Renal cortical epithelial cell (primary cell): Measurements from ENCODE around the gene COL12A1. TPM values are rescaled to one million over a fixed set of nuclear protein-coding genes. Genes with fewer than 3 reads are reported as not detected.

Experiments
- DNase-seq: peaks from one replicate; pipeline ENCODE4 v3.0.0-alpha.2; 2011; ENCODE audit warnings: low read depth
- total RNA-seq: library from RNA; depleted of rRNA; stranded (reverse); fragments of >200 nt; gene quantifications from 2 replicates; pipeline ENCODE4 v1.2.3, GENCODE V29; 2014

The COL12A1 gene
- total RNA-seq, 1 donor from 2014 or later: 43.8 TPM

DNA sequence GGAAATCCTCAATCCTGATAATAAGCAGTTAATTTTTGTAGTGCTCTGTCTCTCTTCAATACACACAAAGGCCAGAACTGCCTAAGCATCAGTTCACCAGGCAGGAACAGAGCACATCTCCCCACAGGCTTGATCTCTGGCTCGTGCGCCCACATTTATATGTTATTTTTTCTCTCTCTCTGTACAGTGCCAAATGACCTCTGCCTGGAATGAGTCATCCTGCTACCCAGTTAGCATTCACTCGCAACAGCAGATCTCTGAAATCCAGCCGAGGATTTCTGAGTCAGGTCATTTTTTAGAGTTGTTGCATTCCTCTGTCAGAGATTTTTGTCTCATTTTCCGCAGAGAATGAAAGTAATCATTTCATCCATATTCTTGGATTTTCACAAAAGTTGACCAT is 107.1 kb downstream of the COL12A1 start:
- peak; percentile 96 for DNase-seq

DNA sequence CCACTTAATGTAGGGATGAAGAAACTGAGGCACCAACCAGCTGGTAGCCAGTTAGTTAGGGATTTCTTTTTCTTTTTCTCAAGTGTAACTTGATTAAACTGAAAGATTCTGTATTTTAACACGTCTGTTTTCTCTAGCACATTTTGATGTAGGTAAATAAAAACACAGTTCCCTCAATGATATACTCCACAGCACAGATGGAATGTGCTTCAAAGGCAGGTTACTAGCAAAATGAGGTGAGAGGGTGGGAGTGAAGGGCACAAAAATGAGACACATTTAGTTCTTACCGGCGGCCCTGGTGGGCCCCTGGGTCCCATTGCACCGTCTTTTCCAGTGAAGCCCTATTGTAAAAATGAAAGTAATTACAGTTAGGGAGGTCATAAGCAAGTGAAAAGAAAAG is 108.9 kb downstream of the COL12A1 start:
- peak; percentile 53 for DNase-seq

DNA sequence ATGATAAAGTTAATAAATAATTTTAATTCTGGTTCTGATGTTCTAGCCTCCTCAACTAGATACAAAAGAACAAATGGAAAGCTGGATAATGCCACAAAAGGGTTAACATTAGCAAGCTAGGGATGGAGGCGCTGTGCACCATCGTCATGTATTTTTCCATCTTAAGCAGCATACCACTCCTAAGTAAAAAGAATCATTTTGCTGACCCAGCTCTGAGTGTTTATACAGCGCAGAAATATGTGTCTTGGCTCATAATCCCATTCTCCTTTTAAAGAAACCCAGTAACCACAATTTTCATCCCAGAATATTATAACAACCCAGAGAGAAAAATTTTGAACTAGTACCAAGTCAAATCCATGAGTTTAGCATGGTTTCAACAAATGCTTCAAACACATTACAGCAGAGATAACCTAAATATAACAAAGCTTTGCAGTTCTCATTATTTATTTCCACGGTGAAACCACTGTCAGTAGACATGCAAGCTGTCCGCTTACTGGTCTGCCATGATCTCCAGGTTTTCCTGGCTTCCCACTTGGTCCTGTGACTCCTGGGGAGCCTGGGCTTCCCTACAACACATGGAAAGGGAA is 111.1 kb downstream of the COL12A1 start:
- no peak for DNase-seq

DNA sequence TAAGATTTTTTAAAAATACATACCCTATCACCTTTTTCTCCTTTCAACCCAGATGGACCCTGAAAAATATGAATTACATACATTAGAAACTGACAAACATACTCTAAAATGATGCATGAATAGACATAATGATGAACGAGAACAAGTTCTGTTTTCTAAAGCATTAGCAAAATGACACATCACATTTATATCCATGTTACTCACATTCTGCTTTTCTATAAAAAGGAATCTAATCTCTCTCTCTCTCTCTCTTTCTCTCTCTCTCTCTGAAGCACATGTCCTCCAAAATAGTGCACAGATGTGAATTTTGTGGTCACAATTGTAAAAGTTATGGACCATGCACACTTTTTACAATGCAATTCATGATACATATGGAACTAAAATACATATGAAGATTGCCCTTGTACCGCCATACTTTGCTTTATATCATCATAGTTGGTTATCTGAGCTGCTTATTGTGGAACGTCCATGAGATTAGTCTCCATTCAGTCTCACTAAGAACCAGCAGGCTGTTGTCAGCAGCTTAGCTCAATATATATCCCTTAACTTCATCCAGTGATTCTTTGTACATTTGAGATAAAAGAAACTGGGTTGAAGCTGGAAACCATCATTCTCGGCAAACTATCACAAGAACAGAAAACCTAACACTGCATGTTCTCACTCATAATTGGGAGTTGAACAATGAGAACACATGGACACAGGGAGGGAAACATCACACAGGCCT is 114.2 kb downstream of the COL12A1 start:
- DNase-seq: no peak

DNA sequence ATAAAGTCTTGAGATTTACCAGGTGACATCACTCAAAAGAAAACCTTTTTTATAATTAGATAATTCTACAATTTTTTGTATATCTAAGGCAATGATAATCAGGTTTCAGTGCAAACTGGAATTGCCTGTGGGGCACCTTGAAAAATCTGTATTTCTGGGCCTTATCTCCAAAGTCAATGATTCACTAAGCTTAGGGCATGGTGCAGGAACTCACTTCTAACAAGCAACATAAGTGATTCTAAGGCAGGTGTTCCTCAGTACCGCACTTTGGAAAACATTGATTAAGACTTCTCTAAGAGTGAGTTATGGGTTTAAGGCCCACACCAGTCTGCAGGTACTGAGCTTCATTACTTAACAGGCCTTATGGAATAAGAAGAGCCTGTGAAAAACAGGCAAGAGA is 115.3 kb downstream of the COL12A1 start:
- DNase-seq: peak; percentile 30

DNA sequence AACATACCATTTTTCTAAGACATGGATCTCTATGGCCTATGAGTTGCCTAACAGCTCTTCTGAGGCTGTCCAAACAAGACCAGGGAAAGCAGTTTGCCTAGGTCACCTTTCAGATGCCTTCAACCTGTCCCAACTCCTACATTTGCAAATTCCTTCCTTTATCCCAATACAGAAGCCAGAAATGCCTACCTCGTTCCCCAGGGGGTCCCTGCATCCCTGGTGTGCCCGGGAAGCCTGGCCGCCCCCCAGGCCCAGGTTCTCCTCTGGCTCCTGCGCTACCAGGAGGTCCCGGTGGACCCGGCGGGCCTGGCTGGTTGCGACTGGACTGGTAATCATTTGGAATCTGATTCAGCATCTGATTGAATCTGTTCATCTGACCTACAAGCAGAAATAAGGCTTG is 115.9 kb downstream of the COL12A1 start:
- DNase-seq: no peak

DNA sequence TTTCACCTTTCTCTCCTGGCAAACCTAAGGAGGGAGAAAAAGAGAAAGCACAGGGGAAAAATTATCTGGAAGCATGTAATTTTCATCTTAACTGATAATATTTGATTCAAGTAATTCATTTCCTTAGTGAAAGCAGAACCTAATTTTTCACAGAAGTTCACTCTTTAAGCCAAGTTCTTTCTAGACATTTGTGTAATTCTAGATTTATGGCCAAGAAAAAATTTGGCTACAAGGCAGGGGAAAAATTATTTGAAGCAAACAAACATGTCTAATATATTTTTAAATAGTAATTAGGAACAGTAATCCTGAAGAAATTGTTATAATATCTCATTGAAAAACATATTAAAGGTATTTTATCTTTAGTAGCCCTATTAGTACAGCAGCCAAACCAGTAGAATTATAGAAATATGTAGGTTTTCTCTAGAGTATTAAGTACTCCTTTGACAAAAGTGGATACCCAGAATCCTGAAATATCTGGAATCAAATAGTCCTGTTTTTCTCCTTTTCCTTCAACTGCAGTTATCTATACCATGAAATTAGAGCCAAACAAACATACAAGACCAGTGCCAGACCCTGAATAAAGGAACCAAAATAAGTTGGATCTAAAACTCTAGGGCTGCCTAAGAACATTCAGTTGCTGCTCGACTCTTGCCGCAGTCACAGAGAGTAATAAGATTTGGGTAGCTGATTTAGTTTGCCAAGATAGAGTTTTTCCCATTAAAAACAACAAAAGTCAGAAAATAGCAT is 116.5 kb downstream of the COL12A1 start:
- no peak for DNase-seq

DNA sequence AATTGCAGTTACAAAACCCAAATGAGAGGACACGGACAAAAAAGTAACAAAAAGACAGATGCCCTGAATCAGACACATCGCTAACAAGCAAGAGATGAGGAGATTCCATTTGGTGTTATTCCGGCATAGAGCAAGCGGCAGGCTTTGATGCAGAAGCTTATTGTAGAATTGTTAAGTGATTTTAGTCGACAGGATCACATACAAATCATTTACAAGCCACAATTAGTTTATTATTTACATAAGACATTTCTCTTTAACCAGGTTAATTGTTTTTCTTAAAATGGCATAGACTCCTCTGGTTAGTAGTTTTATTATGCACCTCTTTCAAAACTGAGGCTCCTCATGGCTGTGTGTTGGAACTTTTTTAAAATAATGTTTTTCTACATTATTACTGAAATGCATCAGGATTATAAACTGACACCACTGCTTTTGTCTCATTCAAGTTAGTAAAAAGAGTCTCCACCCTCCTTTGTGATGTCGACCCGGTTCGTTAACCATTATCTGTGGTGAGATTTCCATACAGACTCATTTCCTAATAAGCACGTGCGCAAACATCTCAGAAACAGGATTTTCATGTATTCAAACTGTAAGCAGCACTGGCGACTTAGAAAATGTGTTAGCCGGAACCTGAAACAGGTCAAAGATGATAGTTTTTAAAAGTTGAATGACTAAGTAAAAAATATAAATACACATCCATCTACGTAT is 119.8 kb downstream of the COL12A1 start:
- DNase-seq: peak; percentile 78

DNA sequence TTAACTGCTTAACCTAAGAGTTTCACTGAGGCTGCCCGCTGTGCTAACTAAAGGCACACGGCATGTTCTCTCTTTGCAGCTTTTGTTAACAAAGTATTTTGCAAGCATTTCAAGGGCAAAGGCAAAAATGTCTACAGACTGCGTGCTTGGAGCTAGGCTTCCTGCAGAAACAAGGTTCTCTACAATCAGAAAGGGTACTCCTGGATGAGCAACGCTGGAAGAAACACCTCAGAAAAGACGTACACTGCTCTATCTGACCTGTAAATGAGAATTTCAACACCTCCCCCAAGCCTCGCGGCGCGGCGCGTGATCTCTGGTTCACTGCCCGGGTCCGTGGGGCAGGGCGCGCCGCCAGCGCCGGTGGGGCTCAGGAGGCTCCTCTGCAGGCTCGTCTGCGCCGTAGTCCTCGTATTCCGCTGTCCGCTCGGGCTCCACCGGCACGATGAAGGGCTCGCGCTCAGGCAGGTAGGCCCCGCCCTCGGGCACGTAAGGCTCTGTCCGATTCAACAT is 120.9 kb downstream of the COL12A1 start:
- peak; percentile 28 for DNase-seq

DNA sequence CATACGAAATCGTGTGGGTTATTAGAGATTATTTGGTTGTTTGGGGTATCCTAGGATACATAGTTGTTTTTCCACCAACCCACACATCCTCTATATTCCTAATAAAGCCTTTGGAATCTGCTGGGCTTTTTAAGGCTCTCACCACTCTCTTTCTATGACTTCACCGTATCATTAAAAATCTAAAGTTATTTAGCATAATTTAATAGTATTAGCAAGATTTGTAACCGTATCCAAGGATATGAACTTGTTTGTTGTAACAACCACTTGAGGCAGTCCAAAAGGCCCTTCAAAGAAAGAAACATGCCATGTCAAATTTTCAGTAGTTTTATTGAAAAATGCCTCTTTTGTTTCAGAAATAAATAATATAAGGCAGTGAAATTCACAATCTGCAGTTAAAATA is 121.8 kb downstream of the COL12A1 start:
- no peak for DNase-seq

DNA sequence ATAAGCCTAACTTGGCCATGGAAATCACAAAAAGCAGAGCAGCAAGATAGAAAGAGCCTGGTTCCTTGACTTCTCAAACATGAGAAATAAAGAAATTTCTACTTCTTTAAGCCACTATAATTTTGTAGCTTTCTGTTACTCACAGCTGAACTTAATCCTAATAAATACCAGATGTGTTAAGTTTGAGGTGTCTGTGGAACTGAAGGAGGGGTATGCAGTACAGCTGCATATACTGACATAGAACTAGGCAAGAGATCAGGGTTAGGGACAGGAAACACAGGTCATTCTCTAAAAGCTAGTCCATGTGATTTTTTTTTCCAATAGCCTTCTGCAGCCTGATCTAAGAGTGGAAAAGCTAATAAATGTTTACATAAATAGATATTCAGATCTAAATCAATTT is 123.9 kb downstream of the COL12A1 start:
- DNase-seq: no peak

DNA sequence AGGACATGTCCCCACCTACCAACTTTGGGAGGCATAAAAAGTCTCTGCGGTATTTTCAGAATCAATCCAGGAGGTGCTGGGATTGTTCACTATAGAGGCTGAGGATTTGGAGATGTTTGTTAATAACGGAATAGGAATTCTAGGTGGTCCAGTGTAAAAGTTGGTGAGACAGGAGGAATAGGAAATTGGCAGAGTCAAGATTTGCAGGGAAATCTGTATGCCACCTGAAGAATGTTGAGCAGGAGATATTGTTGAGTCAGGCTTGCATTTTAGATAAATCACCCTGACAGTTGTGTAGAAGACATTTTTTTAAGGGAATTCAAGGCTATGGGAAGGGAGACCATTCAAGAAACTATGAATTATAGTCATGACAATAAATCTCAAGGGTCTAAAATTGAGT is 124.8 kb downstream of the COL12A1 start:
- DNase-seq: no peak

DNA sequence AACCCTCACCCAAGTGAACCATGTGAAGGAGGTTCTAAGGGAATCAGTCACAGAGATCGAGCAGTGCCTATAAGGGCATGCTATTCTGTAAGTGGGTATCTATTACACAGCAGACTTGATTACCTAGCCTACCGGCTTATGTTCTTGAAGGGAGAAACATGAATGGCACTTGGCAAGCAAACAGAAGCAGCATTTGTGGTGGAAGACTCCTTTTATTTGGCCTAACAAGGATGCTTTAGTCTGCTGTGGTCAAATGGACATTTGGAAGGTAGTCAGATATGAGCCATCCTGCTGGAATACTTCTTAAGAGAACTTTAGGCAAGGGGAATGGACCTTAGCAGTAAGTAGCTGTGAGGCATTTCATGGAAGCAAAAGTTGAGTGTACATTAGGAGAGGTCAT is 126.3 kb downstream of the COL12A1 start:
- DNase-seq: no peak

DNA sequence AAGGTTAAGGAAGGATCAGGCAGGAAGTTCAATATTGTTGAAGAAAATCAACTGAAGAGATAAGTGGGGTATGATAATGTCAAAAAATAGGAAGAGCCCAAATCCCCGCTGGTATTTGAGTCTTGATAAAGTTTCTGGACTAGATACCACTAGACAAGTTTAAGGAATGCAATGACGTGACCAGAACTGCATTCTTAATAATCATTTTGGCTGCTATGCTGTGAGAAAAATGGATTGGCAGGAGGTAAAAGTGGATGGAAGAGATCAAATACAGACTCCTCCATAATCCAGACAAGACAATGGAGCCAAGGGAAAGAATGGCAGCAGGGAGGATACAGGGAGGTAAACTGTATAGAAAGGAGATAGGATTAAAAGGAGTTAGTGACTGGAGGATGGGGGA is 128.2 kb downstream of the COL12A1 start:
- DNase-seq: no peak

DNA sequence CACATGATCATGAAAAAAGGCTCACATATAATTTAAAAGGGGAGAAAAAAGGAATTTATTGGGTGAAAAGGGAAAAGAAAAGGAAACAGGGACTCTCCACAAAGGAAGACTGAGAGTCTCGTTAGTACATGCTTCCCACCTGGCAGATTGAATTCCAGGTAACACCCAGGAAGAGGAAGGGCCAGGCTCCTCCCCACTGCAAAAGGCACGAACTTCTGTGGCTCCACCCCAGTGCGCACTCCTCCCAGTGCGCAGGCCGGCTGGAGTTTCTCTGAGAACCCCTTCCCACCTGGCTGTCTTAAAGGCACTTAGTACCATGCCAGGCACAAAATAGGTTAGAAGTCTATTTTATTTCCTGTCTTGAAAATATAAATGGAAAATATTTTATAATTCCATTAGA is 129.8 kb downstream of the COL12A1 start:
- DNase-seq: no peak

DNA sequence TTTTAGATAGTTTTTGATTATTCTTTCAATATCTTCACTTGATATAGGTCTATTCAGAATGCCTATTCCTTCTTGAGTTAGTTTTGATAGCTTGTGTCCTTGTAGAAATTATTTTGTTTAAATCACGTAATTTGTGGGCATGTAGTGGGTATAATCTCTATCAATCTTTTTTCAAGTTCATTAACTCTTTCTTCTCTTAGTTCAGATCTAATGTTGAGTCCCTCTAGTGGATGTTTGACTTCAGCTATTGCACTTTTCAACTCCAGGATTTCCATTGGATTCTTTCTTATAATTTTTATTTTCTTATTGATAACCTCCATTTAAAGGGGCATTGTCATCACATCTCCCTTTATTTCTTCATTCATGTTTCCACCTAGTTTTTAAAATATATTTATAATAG is 135.6 kb downstream of the COL12A1 start:
- no peak for DNase-seq

DNA sequence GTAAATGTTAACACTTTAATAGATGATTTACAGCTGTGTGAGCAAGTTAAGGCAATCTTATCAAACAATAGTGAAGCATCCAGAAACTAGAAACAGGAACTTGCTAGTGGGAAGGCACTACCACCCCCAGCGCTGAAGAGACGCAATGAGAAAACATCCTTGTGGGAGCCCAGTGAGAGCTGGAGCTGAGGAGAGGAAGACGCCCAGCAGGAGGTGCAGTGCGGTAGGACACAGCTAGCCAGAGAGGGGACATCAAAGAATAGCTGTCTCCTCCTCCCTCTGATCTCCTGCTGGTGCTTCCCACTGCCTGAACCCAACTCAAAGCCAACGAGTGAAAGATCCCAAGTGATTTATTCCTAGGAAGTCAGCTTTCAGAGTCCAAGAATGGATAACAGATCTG is 140.3 kb downstream of the COL12A1 start:
- peak; percentile 20 for DNase-seq

DNA sequence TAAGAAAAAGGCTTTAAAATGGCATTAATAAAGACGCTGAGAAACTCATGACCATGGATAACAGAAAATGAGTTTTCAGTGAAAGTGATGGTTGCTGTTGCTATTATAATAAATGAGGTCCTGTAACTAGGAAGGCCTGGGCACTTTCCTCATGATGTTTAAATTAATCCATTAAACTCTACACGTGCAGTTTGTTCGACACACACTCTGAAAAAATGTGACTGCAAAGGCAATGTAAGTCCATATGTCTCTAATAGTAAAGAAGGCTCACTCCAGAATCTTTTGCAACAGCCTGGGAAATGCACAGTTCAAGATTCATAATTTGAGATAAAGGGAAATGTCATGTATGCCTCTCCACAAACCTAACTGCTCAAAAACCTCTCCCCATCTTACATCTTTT is 153.4 kb downstream of the COL12A1 start:
- no peak for DNase-seq

DNA sequence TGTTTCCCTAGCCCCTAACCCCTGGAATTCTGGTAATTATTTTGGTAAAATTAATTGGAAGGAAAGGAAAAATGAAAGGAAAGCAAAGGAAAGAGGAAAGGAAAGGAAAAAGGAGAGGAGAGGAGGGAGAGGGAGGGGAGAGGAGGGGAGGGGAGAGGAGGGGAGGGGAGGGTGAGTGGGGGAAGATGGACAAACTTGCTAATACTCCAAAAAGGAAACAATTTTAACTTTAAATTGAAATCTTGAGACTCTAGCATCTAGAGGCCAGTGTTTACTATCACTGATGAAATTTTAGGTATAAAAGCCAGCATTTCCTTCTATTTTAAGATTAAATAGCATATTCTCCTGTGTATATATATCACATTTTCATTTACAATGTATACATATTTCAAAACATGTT is 156.5 kb downstream of the COL12A1 start:
- no peak for DNase-seq

DNA sequence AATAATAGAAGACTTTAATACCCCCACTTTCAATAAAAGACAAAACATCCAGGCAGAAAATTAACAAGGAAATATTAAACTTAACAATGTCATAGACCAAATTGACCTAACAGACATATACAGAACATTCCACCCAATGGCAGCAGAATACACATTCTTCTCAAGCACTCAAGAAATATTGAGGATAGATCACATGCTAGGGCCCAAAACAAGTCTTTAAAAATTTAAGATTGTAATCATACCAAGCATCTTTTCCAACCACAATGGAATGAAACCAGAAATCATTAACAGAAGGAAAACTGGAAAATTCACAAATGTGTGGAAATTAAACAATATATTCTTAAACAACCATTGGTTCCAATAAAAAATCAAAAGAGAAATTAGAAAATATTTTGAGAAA is 161.0 kb downstream of the COL12A1 start:
- peak; percentile 6 for DNase-seq

DNA sequence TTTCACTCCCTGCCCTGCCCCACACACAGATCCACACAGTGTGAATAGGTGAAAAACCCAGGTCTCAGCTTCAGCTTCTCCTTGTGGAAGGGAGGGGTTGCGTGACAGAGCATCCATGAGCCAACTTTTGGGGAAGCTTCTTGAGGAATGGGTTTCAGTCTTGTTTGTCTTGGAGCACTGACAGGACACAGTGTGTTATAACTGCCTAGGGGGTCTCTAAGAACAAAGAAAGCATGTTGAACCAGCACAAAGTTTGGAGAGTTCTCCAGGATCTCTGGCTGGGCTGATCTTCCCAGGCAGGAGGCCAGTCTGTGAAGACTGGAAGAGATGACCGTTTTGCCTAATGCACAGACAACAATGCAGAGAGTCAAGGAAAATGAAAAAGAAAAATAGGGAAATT is 164.5 kb downstream of the COL12A1 start:
- no peak for DNase-seq
